Activated CD4-positive, alpha-beta T cell treated with anti-CD3 and anti-CD28 coated beads, Interleukin-2, Interleukin-6, amounts not matched to agents 100 ng/mL and 50 ng/mL, durations not matched to agents 16 hours and 8 hours (primary cell): ENCODE results near the gene ENTREP1.
"Not testable (repeated sequence)": the region's sequence is repeated elsewhere in the genome, so short reads cannot be mapped to it uniquely, and the experiment has no call there.

Source experiments
- DNase-seq: peaks from one replicate; pipeline ENCODE4 v3.0.0-alpha.2; 2020

Gene ENTREP1

GRCh38 chr9:69370430-69370829, 45.4 kb downstream of the ENTREP1 start:
- no peak for DNase-seq

- no peak for DNase-seq
These were observed 46.0 kb downstream of the ENTREP1 start for GRCh38 chr9:69371001-69371400.

DNA sequence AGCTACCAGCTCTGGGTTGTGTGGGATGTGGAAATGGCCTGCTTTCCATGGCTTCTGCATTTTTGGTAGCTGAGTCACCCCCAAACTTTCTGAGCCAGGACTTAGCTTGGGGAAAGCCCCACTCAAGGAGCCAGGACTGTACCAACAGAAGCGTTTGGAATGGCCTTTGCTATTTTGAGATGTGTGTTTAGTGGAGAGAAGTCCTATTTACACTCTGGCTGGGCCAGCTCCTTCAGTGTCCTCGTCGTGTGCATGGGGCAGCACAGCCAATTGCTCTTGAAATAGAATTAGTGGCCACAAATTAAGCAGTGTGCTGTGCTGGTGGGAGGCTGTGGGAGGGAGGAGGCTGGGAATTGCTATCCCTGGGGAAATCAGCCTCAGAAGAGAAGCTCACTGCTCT, 51.6 kb downstream of the ENTREP1 start:
- DNase-seq, result no peak

- no peak for DNase-seq
These were observed 52.3 kb downstream of the ENTREP1 start for GRCh38 chr9:69377291-69377690.

GRCh38 chr9:69377981-69378380, 53.0 kb downstream of the ENTREP1 start:
- DNase-seq, result no peak

DNA sequence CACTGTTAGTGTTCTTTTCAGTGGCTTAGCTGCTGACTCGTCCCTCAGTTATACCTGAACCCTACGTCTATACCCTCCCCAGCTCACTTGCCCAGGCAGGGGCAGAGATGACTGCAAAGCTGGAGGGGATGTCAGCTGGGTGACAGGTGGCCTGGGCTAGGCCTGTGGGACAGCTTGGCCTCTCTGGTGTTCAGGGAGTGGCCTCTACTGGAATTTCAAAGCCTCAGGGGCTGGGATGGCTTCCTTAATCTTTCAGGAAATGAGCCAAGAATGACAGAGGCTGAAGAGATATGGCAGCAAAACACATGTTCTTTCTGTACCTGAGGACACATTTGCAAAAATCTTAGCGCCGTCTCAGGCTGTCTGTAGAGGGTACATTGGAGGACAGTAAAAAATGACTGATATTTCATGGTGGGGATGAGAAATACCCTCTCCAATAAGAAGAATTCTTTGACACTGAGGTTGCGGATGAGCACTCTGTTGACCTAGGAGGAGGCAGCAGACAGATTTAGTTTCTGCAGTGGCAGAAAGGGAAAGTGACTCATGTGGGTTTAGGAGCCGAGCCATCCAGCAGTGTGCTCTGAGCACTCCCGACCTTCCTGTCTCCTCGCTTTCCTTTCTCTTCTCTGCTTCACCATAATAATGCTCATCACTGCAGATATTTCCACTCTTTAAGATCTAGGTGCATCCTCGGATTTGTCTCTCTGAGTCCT, 54.4 kb downstream of the ENTREP1 start:
- DNase-seq, result no peak

- DNase-seq, result no peak
These were observed 55.3 kb downstream of the ENTREP1 start for GRCh38 chr9:69380301-69380700.

DNA sequence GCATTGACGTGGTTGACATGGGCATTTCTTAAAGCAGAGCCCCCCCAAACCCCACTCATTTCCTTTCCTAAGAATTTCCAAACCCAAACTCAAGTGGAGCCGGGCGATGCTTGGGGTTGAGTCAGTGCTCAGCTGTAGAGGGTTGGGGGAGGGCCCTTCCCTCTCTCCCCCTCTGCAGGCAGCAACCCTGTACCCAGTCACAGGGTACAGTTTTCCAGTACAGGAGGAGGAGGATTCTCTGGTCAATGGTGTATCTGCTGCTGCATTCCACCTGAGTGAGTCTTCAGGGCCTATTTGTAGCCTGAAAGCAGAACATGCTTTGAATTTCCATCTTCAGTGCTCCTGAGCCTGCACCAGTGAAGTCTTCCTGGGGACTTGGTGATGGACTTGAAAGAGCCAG, 55.8 kb downstream of the ENTREP1 start:
- DNase-seq, result no peak

DNA sequence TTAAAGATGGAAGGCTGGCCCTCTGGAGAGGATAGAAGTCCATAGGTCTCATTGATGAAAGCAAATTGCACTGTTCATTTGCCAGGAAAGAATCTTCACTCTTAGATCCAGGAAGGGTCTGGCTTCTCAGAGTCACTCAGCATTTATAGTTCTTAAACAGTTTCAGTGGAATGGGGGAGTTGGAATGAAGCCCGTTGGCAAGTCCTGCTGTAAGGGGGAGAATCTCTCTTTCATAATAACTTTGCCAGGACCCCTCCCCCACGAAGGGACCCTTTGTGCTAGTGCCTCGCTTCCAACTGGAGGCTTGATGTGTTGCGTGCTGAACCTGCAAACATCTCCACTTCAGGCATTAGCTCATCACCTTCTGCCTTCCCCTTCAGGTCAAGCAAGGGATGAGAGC, 57.1 kb downstream of the ENTREP1 start:
- DNase-seq, result no peak

DNA sequence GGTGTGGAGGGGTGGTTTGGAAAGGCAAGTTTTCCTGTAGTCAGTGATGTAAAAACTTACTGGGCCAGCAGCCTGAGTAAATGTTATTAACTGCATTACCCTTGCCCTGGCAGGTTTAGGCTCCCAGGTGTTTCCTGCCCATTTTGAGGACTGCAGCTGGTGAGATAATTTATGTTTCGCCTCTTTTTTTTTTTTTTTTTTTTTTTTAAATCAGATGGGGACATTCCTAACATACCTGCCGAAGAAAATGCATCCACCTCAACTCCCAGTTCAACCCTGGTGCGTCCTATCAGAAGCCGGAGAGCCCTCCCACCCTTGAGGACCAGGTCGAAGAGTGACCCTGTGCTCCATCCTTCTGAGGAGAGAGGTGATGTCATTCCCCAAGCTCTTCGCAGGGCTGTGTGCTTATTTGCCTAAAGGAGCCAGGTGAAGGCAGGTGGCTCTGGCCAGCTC, 60.6 kb downstream of the ENTREP1 start:
- DNase-seq, result no peak

- no peak for DNase-seq
These were observed 61.6 kb downstream of the ENTREP1 start for GRCh38 chr9:69386651-69387050.

- no peak for DNase-seq
These were observed 63.6 kb downstream of the ENTREP1 start for GRCh38 chr9:69388596-69388995.

- DNase-seq, result no peak
These were observed 64.5 kb downstream of the ENTREP1 start for GRCh38 chr9:69389437-69389995.

- no peak for DNase-seq
These were observed 66.5 kb downstream of the ENTREP1 start for GRCh38 chr9:69391487-69391886.

GRCh38 chr9:69391946-69392345, 66.9 kb downstream of the ENTREP1 start:
- no peak for DNase-seq

DNA sequence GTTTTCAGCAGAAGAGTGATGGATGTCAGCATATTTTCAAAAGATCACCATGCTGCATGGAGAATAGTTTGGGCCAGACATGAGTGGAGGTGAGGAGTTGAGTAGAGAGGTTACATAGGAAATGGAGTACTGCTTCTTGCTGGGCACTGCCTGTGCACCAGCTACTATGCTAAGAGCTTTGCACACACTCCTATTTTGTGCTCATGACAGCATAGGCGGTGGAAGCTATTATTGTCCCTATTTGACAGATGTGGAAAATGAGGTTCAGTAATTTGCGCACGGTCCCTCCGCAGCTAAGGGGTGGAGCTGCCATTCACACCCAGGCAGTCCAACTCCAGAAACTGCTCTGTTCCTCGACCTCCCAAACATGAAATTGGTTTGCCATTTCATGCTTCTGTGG, 67.8 kb downstream of the ENTREP1 start:
- DNase-seq, result no peak

GRCh38 chr9:69393425-69393824, 68.4 kb downstream of the ENTREP1 start:
- no peak for DNase-seq

DNA sequence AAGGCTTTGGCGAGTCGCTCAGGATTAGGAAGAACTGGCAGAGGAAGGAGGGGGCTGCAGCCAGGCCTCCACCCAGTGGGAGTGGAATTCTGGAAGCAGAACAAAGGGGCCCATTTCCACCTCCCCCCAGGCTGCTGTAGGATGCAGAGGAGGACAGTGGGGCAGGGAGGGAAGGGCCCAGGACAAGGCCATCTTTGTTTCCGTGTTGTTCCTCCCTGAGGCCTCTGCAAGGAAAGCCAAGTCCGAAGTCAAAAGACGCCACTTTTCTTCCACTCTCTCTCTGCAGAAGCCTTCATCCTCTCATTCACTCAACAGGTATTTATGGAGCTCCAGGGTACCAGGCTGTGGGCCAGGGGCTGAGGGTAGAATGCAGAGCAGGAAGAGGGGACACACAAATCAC, 70.7 kb downstream of the ENTREP1 start:
- no peak for DNase-seq

GRCh38 chr9:69396759-69397158, 71.7 kb downstream of the ENTREP1 start:
- no peak for DNase-seq

- DNase-seq, result no peak
These were observed 72.6 kb downstream of the ENTREP1 start for GRCh38 chr9:69397384-69398214.

- no peak for DNase-seq
These were observed 75.5 kb downstream of the ENTREP1 start for GRCh38 chr9:69400470-69400869.

GRCh38 chr9:69409936-69410335, 84.9 kb downstream of the ENTREP1 start:
- not testable (repeated sequence) for DNase-seq

GRCh38 chr9:69411246-69411645, 86.2 kb downstream of the ENTREP1 start:
- DNase-seq, result no peak
